ENCODE data around the gene ZNF614.

GRCh38 chr19:52039169-52039568, 11.0 kb upstream of the ZNF614 start:
- no peak for TF ChIP-seq POLR2A (IDR thresholded peaks at IDR 0.05)
- TF ChIP-seq, protein P1, sequence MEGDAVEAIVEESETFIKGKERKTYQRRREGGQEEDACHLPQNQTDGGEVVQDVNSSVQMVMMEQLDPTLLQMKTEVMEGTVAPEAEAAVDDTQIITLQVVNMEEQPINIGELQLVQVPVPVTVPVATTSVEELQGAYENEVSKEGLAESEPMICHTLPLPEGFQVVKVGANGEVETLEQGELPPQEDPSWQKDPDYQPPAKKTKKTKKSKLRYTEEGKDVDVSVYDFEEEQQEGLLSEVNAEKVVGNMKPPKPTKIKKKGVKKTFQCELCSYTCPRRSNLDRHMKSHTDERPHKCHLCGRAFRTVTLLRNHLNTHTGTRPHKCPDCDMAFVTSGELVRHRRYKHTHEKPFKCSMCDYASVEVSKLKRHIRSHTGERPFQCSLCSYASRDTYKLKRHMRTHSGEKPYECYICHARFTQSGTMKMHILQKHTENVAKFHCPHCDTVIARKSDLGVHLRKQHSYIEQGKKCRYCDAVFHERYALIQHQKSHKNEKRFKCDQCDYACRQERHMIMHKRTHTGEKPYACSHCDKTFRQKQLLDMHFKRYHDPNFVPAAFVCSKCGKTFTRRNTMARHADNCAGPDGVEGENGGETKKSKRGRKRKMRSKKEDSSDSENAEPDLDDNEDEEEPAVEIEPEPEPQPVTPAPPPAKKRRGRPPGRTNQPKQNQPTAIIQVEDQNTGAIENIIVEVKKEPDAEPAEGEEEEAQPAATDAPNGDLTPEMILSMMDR (IDR thresholded peaks at IDR 0.05) = no peak

All from right lobe of liver (tissue), 4 donors.